K562 (cell line): ENCODE results near the gene TRIM65. TPM values are rescaled to one million over a fixed set of nuclear protein-coding genes. Genes with fewer than 3 reads are reported as not detected.

Experiments
- ARNT ChIP-seq, 2 experiments: fragments of 450-650 bp; IDR thresholded peaks; 2 replicates each; pipeline ENCODE4 v1.6.1; 2016; ENCODE audit warnings: mild to moderate bottlenecking in 1 of 2
- ATF1 ChIP-seq, 2 experiments: fragments of 450-650 bp in 1 of 2; IDR thresholded peaks; 2 replicates each; pipeline ENCODE4 v1.6.1; 2016; ENCODE audit warnings: missing compliant biosample characterization in 1 of 2, missing genetic modification characterization in 1 of 2
- CBX2 ChIP-seq: fragments of 200-600 bp; sonication (generic); IDR thresholded peaks from one replicate; pipeline ENCODE4 v1.6.1; 2012; ENCODE audit warnings: mild to moderate bottlenecking, low read length, inconsistent platforms; ENCODE audit not compliant: insufficient read depth, poor library complexity, severe bottlenecking
- CTBP1 ChIP-seq: fragments of 450-650 bp; IDR thresholded peaks from 2 replicates; pipeline ENCODE4 v1.6.1; 2016; ENCODE audit warnings: borderline replicate concordance
- CXXC5 ChIP-seq: fragments of 250-450 bp; sonication (Bioruptor Pico); IDR thresholded peaks from 2 replicates; pipeline ENCODE4 v1.8.0; 2022; ENCODE audit warnings: inconsistent platforms, mild to moderate bottlenecking, moderate library complexity
- FIP1L1 ChIP-seq: fragments of 200-400 bp; formaldehyde crosslinking; IDR thresholded peaks from 2 replicates; pipeline ENCODE4 v1.6.1; 2018; ENCODE audit warnings: mild to moderate bottlenecking, low read depth, low read length; ENCODE audit not compliant: poor library complexity, severe bottlenecking
- FOXM1 ChIP-seq, 2 experiments: fragments of 450-650 bp in 1 of 2; sonication (generic) in 1 of 2; formaldehyde crosslinking in 1 of 2; IDR thresholded peaks; 2 replicates each; pipeline versions ENCODE4 v1.6.1 to v1.9.0; 2017 to 2022; ENCODE audit warnings: low read depth in 2 of 2, mild to moderate bottlenecking in 2 of 2, missing genetic modification reagents in 1 of 2, moderate library complexity in 1 of 2
- GATA2 ChIP-seq: sonication (generic); formaldehyde crosslinking; IDR thresholded peaks from 2 replicates; pipeline ENCODE4 v1.4.0; 2020; ENCODE audit warnings: mild to moderate bottlenecking, missing genetic modification reagents
- NUFIP1 ChIP-seq: fragments of 450-650 bp; IDR thresholded peaks from 2 replicates; pipeline ENCODE4 v1.6.1; 2018; ENCODE audit not compliant: partially characterized antibody
- PHB ChIP-seq: fragments of 250-450 bp; sonication (Bioruptor Pico); IDR thresholded peaks from 2 replicates; pipeline ENCODE4 v1.5.0; 2021
- RFX5 ChIP-seq: IDR thresholded peaks from 2 replicates; pipeline ENCODE4 v1.6.1; 2011; ENCODE audit warnings: low read depth, mild to moderate bottlenecking, improper control_type of control experiment, low read length
- RFX7 ChIP-seq: fragments of 250-450 bp; sonication (Bioruptor Pico); IDR thresholded peaks from 2 replicates; pipeline ENCODE4 v1.5.1; 2021; ENCODE audit warnings: mild to moderate bottlenecking
- SMARCC2 ChIP-seq: fragments of 450-650 bp; IDR thresholded peaks from 2 replicates; pipeline ENCODE4 v1.6.1; 2017; ENCODE audit warnings: antibody characterized with exemption, moderate library complexity, mild to moderate bottlenecking, low read depth
- SOX6 ChIP-seq: fragments of 450-650 bp; IDR thresholded peaks from 2 replicates; pipeline ENCODE4 v1.6.1; 2014; ENCODE audit warnings: mild to moderate bottlenecking
- SRSF7 ChIP-seq: fragments of 200-400 bp; formaldehyde crosslinking; optimal IDR thresholded peaks from 2 replicates; pipeline ENCODE3; 2017; ENCODE audit warnings: mild to moderate bottlenecking, low read depth, low read length
- TEAD1 ChIP-seq, 2 experiments: fragments of 450-650 bp in 1 of 2; sonication (generic) in 1 of 2; formaldehyde crosslinking; IDR thresholded peaks; 2 replicates each; pipeline versions ENCODE4 v1.4.0 to v1.8.0; 2020 to 2022; ENCODE audit warnings: mild to moderate bottlenecking in 2 of 2, missing genetic modification reagents in 1 of 2
- U2AF2 ChIP-seq: fragments of 200-400 bp; formaldehyde crosslinking; optimal IDR thresholded peaks from 2 replicates; pipeline ENCODE3; 2017; ENCODE audit warnings: low read depth, mild to moderate bottlenecking, low read length
- ZNF561 ChIP-seq: fragments of 450-650 bp; formaldehyde crosslinking; conservative IDR thresholded peaks from 2 replicates; pipeline ENCODE4 v1.4.0; 2020; ENCODE audit warnings: mild to moderate bottlenecking, moderate library complexity
- ZNF668 ChIP-seq: fragments of 250-450 bp; sonication (Bioruptor Pico); IDR thresholded peaks from 2 replicates; pipeline ENCODE4 v1.8.0; 2022; ENCODE audit warnings: mild to moderate bottlenecking, inconsistent platforms
- ZNF764 ChIP-seq: fragments of 250-450 bp; sonication (Bioruptor Pico); IDR thresholded peaks from 2 replicates; pipeline ENCODE4 v1.4.0; 2020; ENCODE audit warnings: low read depth, mild to moderate bottlenecking, moderate library complexity
- ZNF780A ChIP-seq: fragments of 250-450 bp; sonication (Bioruptor Pico); IDR thresholded peaks from 2 replicates; pipeline ENCODE4 v1.5.0; 2021; ENCODE audit warnings: mild to moderate bottlenecking
- ZNF830 ChIP-seq: fragments of 250-450 bp; sonication (Bioruptor Pico); IDR thresholded peaks from 2 replicates; pipeline ENCODE4 v1.5.0; 2021; ENCODE audit warnings: mild to moderate bottlenecking
- polyA plus RNA-seq, 8 experiments: library from polyadenylated mRNA; depleted of rRNA in 4 of 8; stranded (reverse) in 5 of 8; unstranded in 3 of 8; fragments of >200 nt; fragmentation: Nextera tagmentation in 2 of 8; fragmentation: Illumina TruSeq in 1 of 8; extraction: Ambion mirVana in 2 of 8; extraction: Trizol in 1 of 8; gene quantifications; 2 replicates each; pipeline versions ENCODE4 v1.2.1 to v1.2.3, GENCODE V29; 2011 to 2014; ENCODE audit warnings: inconsistent platforms in 1 of 8, missing spikeins in 1 of 8
- total RNA-seq, 7 experiments: library from RNA; depleted of rRNA in 6 of 7; stranded (reverse); fragments of >200 nt in 6 of 7; fragmentation: Illumina TruSeq in 2 of 7; extraction: Trizol in 2 of 7; gene quantifications; 2 replicates each; pipeline versions ENCODE4 v1.2.1 to v1.2.3, GENCODE V29; 2011 to 2021; ENCODE audit warnings: low replicate concordance in 1 of 7
- TF ChIP-seq, protein P1 (sequence below), 2 experiments: fragments of 150-350 bp in 1 of 2; IDR thresholded peaks; 2 replicates each; pipeline ENCODE4 v1.6.1; 2012 to 2016; ENCODE audit warnings: low read depth in 2 of 2, low read length in 2 of 2, mild to moderate bottlenecking in 1 of 2, moderate library complexity in 1 of 2
- TF ChIP-seq, protein P2 (sequence below): sonication (generic); formaldehyde crosslinking; IDR thresholded peaks from 2 replicates; pipeline ENCODE4 v1.8.0; 2022; ENCODE audit warnings: missing genetic modification reagents, mild to moderate bottlenecking, borderline replicate concordance
- TF ChIP-seq, protein P3 (sequence below): sonication (generic); IDR thresholded peaks from 2 replicates; pipeline ENCODE4 v1.6.1; 2016

Gene TRIM65
- total and polyA plus RNA-seq, 9 of the 15 experiments (the other 6 are each of a cell fraction or from before 2014, with no cell fraction given), result 2.8 to 45.7 (median 22.9) TPM

DNA sequence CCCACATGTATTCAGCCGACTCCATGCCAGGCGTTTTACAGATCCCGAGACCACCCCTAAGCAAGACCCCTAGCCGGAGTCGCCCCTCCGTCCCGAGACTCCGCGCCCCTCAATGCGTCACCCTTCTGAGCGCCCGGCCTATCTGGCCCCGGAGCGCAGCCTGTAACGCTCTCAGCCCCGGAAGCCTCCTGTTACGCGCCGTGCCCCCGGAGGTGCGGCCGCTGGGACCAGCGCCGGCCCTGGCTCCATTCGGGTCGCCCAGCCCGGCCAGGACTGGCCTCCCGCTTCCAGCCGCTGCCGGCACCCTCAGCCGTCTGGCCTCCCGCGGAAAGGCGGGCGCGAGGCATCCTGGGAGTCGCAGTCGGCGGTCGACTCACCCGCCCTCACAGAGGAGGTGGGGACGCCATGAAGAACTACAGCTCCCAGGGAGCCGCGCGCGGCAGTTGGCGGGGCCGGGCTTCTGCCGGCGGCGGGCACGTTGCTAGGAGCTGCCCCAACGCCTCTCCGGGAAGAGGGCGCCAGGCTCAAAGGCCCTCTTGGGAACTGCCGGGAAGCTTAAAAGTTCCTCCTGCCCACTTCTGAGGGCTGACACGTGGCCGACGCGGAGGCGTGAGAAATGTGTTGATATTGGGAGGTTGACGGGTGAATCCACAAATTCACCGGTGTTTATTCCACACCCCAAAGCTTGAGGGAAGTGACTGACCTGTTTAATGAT is 44.1 kb upstream of the TRIM65 start, which contains the start of gene FBF1 (continued):
- TF ChIP-seq ZNF830 (CRISPR knock-in tag) (no peak), PHB (CRISPR knock-in tag) (no peak), ATF1 (CRISPR knock-in tag; IDR thresholded peaks at IDR 0.05) (no peak), ATF1 (tag; IDR thresholded peaks at IDR 0.05) (peak; percentile 68), ZNF561 (CRISPR knock-in tag) (no peak), NUFIP1 (no peak), FIP1L1 (peak; percentile 95), ARNT (IDR thresholded peaks at IDR 0.05) (no peak), CXXC5 (CRISPR knock-in tag) (peak; percentile 85), ZNF780A (no peak), FOXM1 (IDR thresholded peaks at IDR 0.05; ENCODE audit: low read depth) (no peak), FOXM1 (CRISPR knock-in tag; IDR thresholded peaks at IDR 0.05; ENCODE audit: low read depth) (no peak; the same call in 1 of the 2 replicates), SMARCC2 (no peak), ZNF764 (CRISPR knock-in tag) (no peak), CTBP1 (peak; percentile 76; the same call in 1 of the 2 replicates), ZNF668 (CRISPR knock-in tag) (no peak), TEAD1 (CRISPR knock-in tag; IDR thresholded peaks at IDR 0.05) (peak; percentile 33 to 79; a peak in 2 of 4 replicates), SOX6 (peak; percentile 33; the same call in 1 of the 2 replicates), RFX7 (CRISPR knock-in tag) (no peak), SRSF7 (no peak), U2AF2 (no peak), GATA2 (CRISPR knock-in tag) (no peak), CBX2 (no peak), RFX5 (no peak)
- TF ChIP-seq, protein P1, sequence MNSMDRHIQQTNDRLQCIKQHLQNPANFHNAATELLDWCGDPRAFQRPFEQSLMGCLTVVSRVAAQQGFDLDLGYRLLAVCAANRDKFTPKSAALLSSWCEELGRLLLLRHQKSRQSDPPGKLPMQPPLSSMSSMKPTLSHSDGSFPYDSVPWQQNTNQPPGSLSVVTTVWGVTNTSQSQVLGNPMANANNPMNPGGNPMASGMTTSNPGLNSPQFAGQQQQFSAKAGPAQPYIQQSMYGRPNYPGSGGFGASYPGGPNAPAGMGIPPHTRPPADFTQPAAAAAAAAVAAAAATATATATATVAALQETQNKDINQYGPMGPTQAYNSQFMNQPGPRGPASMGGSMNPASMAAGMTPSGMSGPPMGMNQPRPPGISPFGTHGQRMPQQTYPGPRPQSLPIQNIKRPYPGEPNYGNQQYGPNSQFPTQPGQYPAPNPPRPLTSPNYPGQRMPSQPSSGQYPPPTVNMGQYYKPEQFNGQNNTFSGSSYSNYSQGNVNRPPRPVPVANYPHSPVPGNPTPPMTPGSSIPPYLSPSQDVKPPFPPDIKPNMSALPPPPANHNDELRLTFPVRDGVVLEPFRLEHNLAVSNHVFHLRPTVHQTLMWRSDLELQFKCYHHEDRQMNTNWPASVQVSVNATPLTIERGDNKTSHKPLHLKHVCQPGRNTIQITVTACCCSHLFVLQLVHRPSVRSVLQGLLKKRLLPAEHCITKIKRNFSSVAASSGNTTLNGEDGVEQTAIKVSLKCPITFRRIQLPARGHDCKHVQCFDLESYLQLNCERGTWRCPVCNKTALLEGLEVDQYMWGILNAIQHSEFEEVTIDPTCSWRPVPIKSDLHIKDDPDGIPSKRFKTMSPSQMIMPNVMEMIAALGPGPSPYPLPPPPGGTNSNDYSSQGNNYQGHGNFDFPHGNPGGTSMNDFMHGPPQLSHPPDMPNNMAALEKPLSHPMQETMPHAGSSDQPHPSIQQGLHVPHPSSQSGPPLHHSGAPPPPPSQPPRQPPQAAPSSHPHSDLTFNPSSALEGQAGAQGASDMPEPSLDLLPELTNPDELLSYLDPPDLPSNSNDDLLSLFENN (IDR thresholded peaks at IDR 0.05; ENCODE audit: low read depth in 2 of 2, low read length in 2 of 2), result peak; percentile 32 to 52; a peak in 1 of 4 replicates
- TF ChIP-seq, protein P2, sequence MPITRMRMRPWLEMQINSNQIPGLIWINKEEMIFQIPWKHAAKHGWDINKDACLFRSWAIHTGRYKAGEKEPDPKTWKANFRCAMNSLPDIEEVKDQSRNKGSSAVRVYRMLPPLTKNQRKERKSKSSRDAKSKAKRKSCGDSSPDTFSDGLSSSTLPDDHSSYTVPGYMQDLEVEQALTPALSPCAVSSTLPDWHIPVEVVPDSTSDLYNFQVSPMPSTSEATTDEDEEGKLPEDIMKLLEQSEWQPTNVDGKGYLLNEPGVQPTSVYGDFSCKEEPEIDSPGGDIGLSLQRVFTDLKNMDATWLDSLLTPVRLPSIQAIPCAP (CRISPR knock-in tag), result no peak
- TF ChIP-seq, protein P3, sequence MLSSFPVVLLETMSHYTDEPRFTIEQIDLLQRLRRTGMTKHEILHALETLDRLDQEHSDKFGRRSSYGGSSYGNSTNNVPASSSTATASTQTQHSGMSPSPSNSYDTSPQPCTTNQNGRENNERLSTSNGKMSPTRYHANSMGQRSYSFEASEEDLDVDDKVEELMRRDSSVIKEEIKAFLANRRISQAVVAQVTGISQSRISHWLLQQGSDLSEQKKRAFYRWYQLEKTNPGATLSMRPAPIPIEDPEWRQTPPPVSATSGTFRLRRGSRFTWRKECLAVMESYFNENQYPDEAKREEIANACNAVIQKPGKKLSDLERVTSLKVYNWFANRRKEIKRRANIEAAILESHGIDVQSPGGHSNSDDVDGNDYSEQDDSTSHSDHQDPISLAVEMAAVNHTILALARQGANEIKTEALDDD, result no peak
